ENCODE measurements around the gene CHCHD10. TPM values are rescaled to one million over a fixed set of nuclear protein-coding genes. Genes with fewer than 3 reads are reported as not detected.

The CHCHD10 gene
- total RNA-seq, 1 donor = 3.9 TPM

- no peak for TF ChIP-seq CTCF (IDR thresholded peaks at IDR 0.05; ENCODE audit: insufficient read depth, low read depth, low read length)
- no peak overlapping the region for H3K4me3 ChIP-seq (ENCODE audit: low read depth, low read length)
- no peak for DNase-seq (ENCODE audit: low read depth)
These were observed 12.7 kb downstream of the CHCHD10 start for GRCh38 chr22:23754980-23755636.

GRCh38 chr22:23754220-23754919, 13.4 kb downstream of the CHCHD10 start, which contains the start of gene VPREB3:
TSS of gene VPREB3 (minus strand) at chr22:23754425. CDS start at chr22:23754363, 62 bp downstream.
- no peak for TF ChIP-seq CTCF (IDR thresholded peaks at IDR 0.05; ENCODE audit: insufficient read depth, low read depth, low read length)

GRCh38 chr22:23753385-23753784, 14.4 kb downstream of the CHCHD10 start:
- DNase-seq (ENCODE audit: low read depth) = no peak
- no peak for TF ChIP-seq CTCF (IDR thresholded peaks at IDR 0.05; ENCODE audit: insufficient read depth, low read depth, low read length)
- H3K4me3 ChIP-seq (ENCODE audit: low read depth, low read length) = no peak overlapping the region

More at GRCh38 chr22:23754220-23754919, 13.4 kb downstream of the CHCHD10 start, which contains the start of gene VPREB3:
- H3K4me3 ChIP-seq (ENCODE audit: low read depth, low read length) = no peak within 1 kb of the TSS
- no peak for DNase-seq (ENCODE audit: low read depth)

- no peak overlapping the region for H3K4me3 ChIP-seq (ENCODE audit: low read depth, low read length)
- DNase-seq (ENCODE audit: low read depth) = no peak
- TF ChIP-seq CTCF (IDR thresholded peaks at IDR 0.05; ENCODE audit: insufficient read depth, low read depth, low read length) = no peak
These were observed 15.0 kb downstream of the CHCHD10 start for GRCh38 chr22:23752750-23753149.

GRCh38 chr22:23752090-23752691, 15.6 kb downstream of the CHCHD10 start:
- no peak overlapping the region for H3K4me3 ChIP-seq (ENCODE audit: low read depth, low read length)
- no peak for DNase-seq (ENCODE audit: low read depth)
- no peak for TF ChIP-seq CTCF (IDR thresholded peaks at IDR 0.05; ENCODE audit: insufficient read depth, low read depth, low read length)

GRCh38 chr22:23751441-23751996, 16.3 kb downstream of the CHCHD10 start:
- H3K4me3 ChIP-seq (ENCODE audit: low read depth, low read length) = peak overlapping the region; percentile 89
- no peak for DNase-seq (ENCODE audit: low read depth)
- TF ChIP-seq CTCF (IDR thresholded peaks at IDR 0.05; ENCODE audit: insufficient read depth, low read depth, low read length) = no peak

All from fibroblast of villous mesenchyme (primary cell).